ENCODE results near the gene PRKAR1A. TPM values are rescaled to one million over a fixed set of nuclear protein-coding genes. Genes with fewer than 3 reads are reported as not detected.

PRKAR1A gene
- total RNA-seq, 1 donor from 2014 or later = 272 TPM

- ChIA-PET CTCF (no interaction called here), POLR2A (no interaction called here)
- no peak overlapping the region for H3K27ac Mint-ChIP-seq
- ATAC-seq (ENCODE audit: low read depth) (no peak), DNase-seq (no peak)
- H3K4me3 Mint-ChIP-seq = no peak overlapping the region
- H3K9me3 Mint-ChIP-seq = no peaks in the 10 kb centered on the region
- H3K27me3 Mint-ChIP-seq = no peaks in the 10 kb centered on the region
- intact Hi-C loops (cut with micrococcal nuclease) = no loop called here
- H3K36me3 Mint-ChIP-seq (ENCODE audit: low read depth) = peaks cover 15% of the 10 kb centered on the region
- H3K4me1 Mint-ChIP-seq = peaks cover 12% of the 10 kb centered on the region
- no peak for TF ChIP-seq CTCF (IDR thresholded peaks at IDR 0.05)
These were observed 32.1 kb downstream of the PRKAR1A start for GRCh38 chr17:68544111-68544915.

- TF ChIP-seq CTCF (IDR thresholded peaks at IDR 0.05) = no peak
- CTCF ChIA-PET = no interaction called here
- no peak overlapping the region for H3K27ac Mint-ChIP-seq
- peaks cover 1% of the 10 kb centered on the region for H3K36me3 Mint-ChIP-seq (ENCODE audit: low read depth)
- intact Hi-C loops (cut with micrococcal nuclease) = no loop called here
- H3K4me1 Mint-ChIP-seq = no peaks in the 10 kb centered on the region
- H3K27me3 Mint-ChIP-seq = no peaks in the 10 kb centered on the region
- H3K9me3 Mint-ChIP-seq = no peaks in the 10 kb centered on the region
- DNase-seq = no peak
- POLR2A ChIA-PET = no interaction called here
- no peak overlapping the region for H3K4me3 Mint-ChIP-seq
- no peak for ATAC-seq (ENCODE audit: low read depth)
These were observed 44.3 kb downstream of the PRKAR1A start for GRCh38 chr17:68556551-68556950.

- Mint-ChIP-seq H3K27ac (no peak overlapping the region), H3K9me3 (no peaks in the 10 kb centered on the region)
These were observed 47.1 kb downstream of the PRKAR1A start for GRCh38 chr17:68559316-68559715.

GRCh38 chr17:68560966-68561720 is 48.9 kb downstream of the PRKAR1A start:
- ATAC-seq (ENCODE audit: low read depth) = no peak
- Mint-ChIP-seq H3K27ac (no peak overlapping the region), H3K36me3 (ENCODE audit: low read depth) (no peaks in the 10 kb centered on the region), H3K27me3 (peaks cover 10% of the 10 kb centered on the region), H3K9me3 (no peaks in the 10 kb centered on the region), H3K4me3 (no peak overlapping the region), H3K4me1 (no peaks in the 10 kb centered on the region)
- intact Hi-C loops (cut with micrococcal nuclease) = no loop called here
- DNase-seq = no peak
- ChIA-PET POLR2A (no interaction called here), CTCF (no interaction called here)
- TF ChIP-seq CTCF (IDR thresholded peaks at IDR 0.05) = no peak

More at GRCh38 chr17:68559316-68559715, 47.1 kb downstream of the PRKAR1A start:
- no peaks in the 10 kb centered on the region for H3K4me1 Mint-ChIP-seq
- intact Hi-C loops (cut with micrococcal nuclease) = no loop called here
- ATAC-seq (ENCODE audit: low read depth) (no peak), DNase-seq (no peak)
- H3K4me3 Mint-ChIP-seq = no peak overlapping the region
- no peak for TF ChIP-seq CTCF (IDR thresholded peaks at IDR 0.05)
- ChIA-PET POLR2A (no interaction called here), CTCF (no interaction called here)
- no peaks in the 10 kb centered on the region for H3K36me3 Mint-ChIP-seq (ENCODE audit: low read depth)
- H3K27me3 Mint-ChIP-seq = peaks cover 3% of the 10 kb centered on the region

- no peak overlapping the region for H3K4me3 Mint-ChIP-seq
- ChIA-PET CTCF (no interaction called here), POLR2A (interaction anchor here (0.7 kb wide), 1 partner anchor 10 kb away, joined by 5 read pairs; no protein-coding TSS in a partner anchor)
- no peak overlapping the region for H3K27ac Mint-ChIP-seq
- no peak for TF ChIP-seq CTCF (IDR thresholded peaks at IDR 0.05)
- DNase-seq (no peak), ATAC-seq (ENCODE audit: low read depth) (no peak)
- no peaks in the 10 kb centered on the region for H3K4me1 Mint-ChIP-seq
- intact Hi-C loops (cut with micrococcal nuclease) = no loop called here
- peaks cover 12% of the 10 kb centered on the region for H3K27me3 Mint-ChIP-seq
- no peaks in the 10 kb centered on the region for H3K9me3 Mint-ChIP-seq
- no peaks in the 10 kb centered on the region for H3K36me3 Mint-ChIP-seq (ENCODE audit: low read depth)
These were observed 50.5 kb downstream of the PRKAR1A start for GRCh38 chr17:68562736-68563135.

Data from activated B cell treated with CpG ODN at 0.5 μM for 24 hours (primary cell).